Measurements from ENCODE around the gene NDUFS8.

The NDUFS8 gene

DNA sequence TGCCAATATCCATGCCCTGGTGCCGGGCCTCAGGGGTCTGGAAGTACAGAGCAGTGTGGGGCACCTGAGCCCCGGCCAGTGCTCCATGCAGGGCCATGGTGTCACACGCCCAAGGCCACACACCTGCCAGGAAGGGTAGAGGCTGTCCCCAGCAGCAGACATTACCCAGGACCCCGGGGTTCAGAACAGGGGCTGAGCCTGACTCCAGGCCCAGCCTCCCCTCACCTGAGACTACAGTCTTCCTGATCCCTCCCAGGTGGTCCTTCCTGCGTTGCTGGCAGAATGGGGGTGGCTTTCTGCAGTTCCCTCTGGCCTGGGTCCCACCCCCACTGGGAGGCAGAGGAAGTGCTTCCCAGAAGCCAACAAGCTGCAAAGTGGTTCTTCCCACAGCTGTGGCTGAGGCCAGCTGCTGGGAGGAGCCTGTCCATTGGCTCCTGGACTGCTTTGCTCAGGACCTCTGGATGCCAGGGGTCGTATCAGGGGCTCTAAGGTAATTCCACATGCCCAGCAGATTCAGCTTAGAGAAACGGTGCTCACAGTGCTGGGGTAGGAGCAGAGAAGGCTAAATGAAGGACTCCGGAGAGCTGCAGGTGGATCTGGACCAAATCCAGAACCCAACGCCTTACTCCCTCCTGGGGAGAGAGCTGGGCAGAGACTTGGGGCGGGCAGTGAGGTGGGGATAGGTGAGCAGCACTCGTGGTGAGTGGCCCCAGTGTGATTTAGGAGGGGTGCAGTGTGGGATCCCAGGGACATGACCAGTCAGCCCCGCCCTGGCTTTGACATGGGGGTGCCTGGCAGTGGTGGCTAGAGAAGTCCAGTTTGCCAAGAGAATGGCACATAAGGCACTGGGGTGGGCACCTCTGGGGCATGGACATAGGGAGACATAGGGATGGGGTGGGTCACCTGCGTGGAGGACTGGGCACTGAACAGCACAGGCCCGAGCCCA lies 21.0 kb downstream of the NDUFS8 start:
- H3K9me3 ChIP-seq (ENCODE audit: control extremely low read depth in 1 of 5, control insufficient read depth in 4 of 5, insufficient read depth in 2 of 5, low read depth in 1 of 5, low read length in 4 of 5), result no peaks in the 10 kb centered on the region
- H3K4me3 ChIP-seq (ENCODE audit: control insufficient read depth in 1 of 7, extremely low read depth in 1 of 7, insufficient read depth in 4 of 7, low read depth in 2 of 7, low read length in 6 of 7), result no peak overlapping the region
- ChIA-PET CTCF (interaction anchor here (1.1 to 1.6 kb wide), 2 partner anchors 11 to 14 kb away, joined by 3 to 5 read pairs; no protein-coding TSS in a partner anchor), POLR2A (interaction anchor here (0.8 kb wide), 1 partner anchor 14 kb away, joined by 4 read pairs; no protein-coding TSS in a partner anchor)
- H3K27ac ChIP-seq (ENCODE audit: insufficient read depth in 1 of 2, low read depth in 1 of 2, low read length in 2 of 2, poor library complexity in 1 of 2, severe bottlenecking in 2 of 2), result no peak overlapping the region
- H3K36me3 ChIP-seq (ENCODE audit: control insufficient read depth in 4 of 4, insufficient read depth in 4 of 4, low read length in 3 of 4), result peaks cover 0 to 73% (median 40%) of the 10 kb centered on the region in 4 experiments
- no peak for DNase-seq
- WGBS (ENCODE audit: insufficient coverage), result 95% methylated on average over 13 of the region's 14 CpGs
- H3K4me1 ChIP-seq (ENCODE audit: control extremely low read depth in 1 of 4, control insufficient read depth in 4 of 4, insufficient read depth in 4 of 4, low read length in 3 of 4), result no peaks in the 10 kb centered on the region
- H3K27me3 ChIP-seq (replicated peaks in 2 of 5; ENCODE audit: control insufficient read depth in 4 of 5, insufficient read depth in 5 of 5, low read length in 4 of 5), result no peaks in the 10 kb centered on the region

- no peak for DNase-seq
- Histone ChIP-seq H3K36me3 (ENCODE audit: control insufficient read depth in 4 of 4, insufficient read depth in 4 of 4, low read length in 3 of 4) (peaks cover 0 to 67% (median 39%) of the 10 kb centered on the region in 4 experiments), H3K9me3 (ENCODE audit: control extremely low read depth in 1 of 5, control insufficient read depth in 4 of 5, insufficient read depth in 2 of 5, low read depth in 1 of 5, low read length in 4 of 5) (no peaks in the 10 kb centered on the region), H3K27me3 (replicated peaks in 2 of 5; ENCODE audit: control insufficient read depth in 4 of 5, insufficient read depth in 5 of 5, low read length in 4 of 5) (no peaks in the 10 kb centered on the region), H3K27ac (ENCODE audit: insufficient read depth in 1 of 2, low read depth in 1 of 2, low read length in 2 of 2, poor library complexity in 1 of 2, severe bottlenecking in 2 of 2) (no peak overlapping the region), H3K4me1 (ENCODE audit: control extremely low read depth in 1 of 4, control insufficient read depth in 4 of 4, insufficient read depth in 4 of 4, low read length in 3 of 4) (no peaks in the 10 kb centered on the region), H3K4me3 (ENCODE audit: control insufficient read depth in 1 of 7, extremely low read depth in 1 of 7, insufficient read depth in 4 of 7, low read depth in 2 of 7, low read length in 6 of 7) (no peak overlapping the region)
- 97% methylated on average over 8 of the region's 15 CpGs for WGBS (ENCODE audit: insufficient coverage)
- ChIA-PET CTCF (interaction anchor here (1.1 to 1.6 kb wide), 3 partner anchors 9 to 13 kb away, joined by 3 to 5 read pairs (median 3); no protein-coding TSS in a partner anchor), POLR2A (interaction anchor here (0.8 kb wide), 1 partner anchor 15 kb away, joined by 4 read pairs; no protein-coding TSS in a partner anchor)
Observed at GRCh38 chr11:68052137-68052873, 21.8 kb downstream of the NDUFS8 start.

GRCh38 chr11:68053117-68053516 lies 22.6 kb downstream of the NDUFS8 start:
- DNase-seq, result no peak
- Histone ChIP-seq H3K27me3 (replicated peaks in 2 of 5; ENCODE audit: control insufficient read depth in 4 of 5, insufficient read depth in 5 of 5, low read length in 4 of 5) (no peaks in the 10 kb centered on the region), H3K4me1 (ENCODE audit: control extremely low read depth in 1 of 4, control insufficient read depth in 4 of 4, insufficient read depth in 4 of 4, low read length in 3 of 4) (no peaks in the 10 kb centered on the region), H3K27ac (ENCODE audit: insufficient read depth in 1 of 2, low read depth in 1 of 2, low read length in 2 of 2, poor library complexity in 1 of 2, severe bottlenecking in 2 of 2) (no peak overlapping the region), H3K9me3 (ENCODE audit: control extremely low read depth in 1 of 5, control insufficient read depth in 4 of 5, insufficient read depth in 2 of 5, low read depth in 1 of 5, low read length in 4 of 5) (no peaks in the 10 kb centered on the region), H3K4me3 (ENCODE audit: control insufficient read depth in 1 of 7, extremely low read depth in 1 of 7, insufficient read depth in 4 of 7, low read depth in 2 of 7, low read length in 6 of 7) (no peak overlapping the region), H3K36me3 (ENCODE audit: control insufficient read depth in 4 of 4, insufficient read depth in 4 of 4, low read length in 3 of 4) (peaks cover 0 to 65% (median 39%) of the 10 kb centered on the region in 4 experiments)
- ChIA-PET CTCF (interaction anchor here (1.2 to 1.6 kb wide), 2 partner anchors 8 to 12 kb away, joined by 3 to 5 read pairs; no protein-coding TSS in a partner anchor), POLR2A (no interaction called here)
- WGBS (ENCODE audit: insufficient coverage), result 98% methylated on average over 9 of the region's 9 CpGs

GRCh38 chr11:68053981-68054812 lies 23.7 kb downstream of the NDUFS8 start:
- no peak overlapping the region for H3K27ac ChIP-seq (ENCODE audit: insufficient read depth in 1 of 2, low read depth in 1 of 2, low read length in 2 of 2, poor library complexity in 1 of 2, severe bottlenecking in 2 of 2)
- H3K4me3 ChIP-seq (ENCODE audit: control insufficient read depth in 1 of 7, extremely low read depth in 1 of 7, insufficient read depth in 4 of 7, low read depth in 2 of 7, low read length in 6 of 7), result no peak overlapping the region
- CTCF ChIA-PET, result interaction anchor here (1.1 to 1.6 kb wide), 2 partner anchors 11 to 46 kb away, joined by 3 read pairs; no protein-coding TSS in a partner anchor
- POLR2A ChIA-PET, result no interaction called here
- DNase-seq, result no peak
- H3K4me1 ChIP-seq (ENCODE audit: control extremely low read depth in 1 of 4, control insufficient read depth in 4 of 4, insufficient read depth in 4 of 4, low read length in 3 of 4), result no peaks in the 10 kb centered on the region
- peaks cover 2 to 62% (median 36%) of the 10 kb centered on the region in 4 experiments for H3K36me3 ChIP-seq (ENCODE audit: control insufficient read depth in 4 of 4, insufficient read depth in 4 of 4, low read length in 3 of 4)
- WGBS (ENCODE audit: insufficient coverage), result 98% methylated on average over 4 of the region's 11 CpGs
- no peaks in the 10 kb centered on the region for H3K9me3 ChIP-seq (ENCODE audit: control extremely low read depth in 1 of 5, control insufficient read depth in 4 of 5, insufficient read depth in 2 of 5, low read depth in 1 of 5, low read length in 4 of 5)
- H3K27me3 ChIP-seq (replicated peaks in 2 of 5; ENCODE audit: control insufficient read depth in 4 of 5, insufficient read depth in 5 of 5, low read length in 4 of 5), result no peaks in the 10 kb centered on the region

GRCh38 chr11:68056317-68057285 lies 26.1 kb downstream of the NDUFS8 start:
- CTCF ChIA-PET, result no interaction called here
- Histone ChIP-seq H3K4me3 (ENCODE audit: control insufficient read depth in 1 of 7, extremely low read depth in 1 of 7, insufficient read depth in 4 of 7, low read depth in 2 of 7, low read length in 6 of 7) (no peak overlapping the region), H3K9me3 (ENCODE audit: control extremely low read depth in 1 of 5, control insufficient read depth in 4 of 5, insufficient read depth in 2 of 5, low read depth in 1 of 5, low read length in 4 of 5) (no peaks in the 10 kb centered on the region), H3K36me3 (ENCODE audit: control insufficient read depth in 4 of 4, insufficient read depth in 4 of 4, low read length in 3 of 4) (peaks cover 8 to 52% (median 26%) of the 10 kb centered on the region in 4 experiments), H3K27ac (ENCODE audit: insufficient read depth in 1 of 2, low read depth in 1 of 2, low read length in 2 of 2, poor library complexity in 1 of 2, severe bottlenecking in 2 of 2) (no peak overlapping the region), H3K4me1 (ENCODE audit: control extremely low read depth in 1 of 4, control insufficient read depth in 4 of 4, insufficient read depth in 4 of 4, low read length in 3 of 4) (no peaks in the 10 kb centered on the region), H3K27me3 (replicated peaks in 2 of 5; ENCODE audit: control insufficient read depth in 4 of 5, insufficient read depth in 5 of 5, low read length in 4 of 5) (no peaks in the 10 kb centered on the region)
- POLR2A ChIA-PET, result interaction anchor here (0.6 kb wide), 3 partner anchors 13 to 141 kb away, joined by 3 read pairs; no protein-coding TSS in a partner anchor
- no peak for DNase-seq
- WGBS (ENCODE audit: insufficient coverage), result 98% methylated on average over 8 of the region's 12 CpGs

- H3K27ac ChIP-seq (ENCODE audit: insufficient read depth in 1 of 2, low read depth in 1 of 2, low read length in 2 of 2, poor library complexity in 1 of 2, severe bottlenecking in 2 of 2), result no peak overlapping the region
- CTCF ChIA-PET, result no interaction called here
- POLR2A ChIA-PET, result no interaction called here
- no peaks in the 10 kb centered on the region for H3K9me3 ChIP-seq (ENCODE audit: control extremely low read depth in 1 of 5, control insufficient read depth in 4 of 5, insufficient read depth in 2 of 5, low read depth in 1 of 5, low read length in 4 of 5)
- H3K4me3 ChIP-seq (ENCODE audit: control insufficient read depth in 1 of 7, extremely low read depth in 1 of 7, insufficient read depth in 4 of 7, low read depth in 2 of 7, low read length in 6 of 7), result no peak overlapping the region
- DNase-seq, result no peak
- no peaks in the 10 kb centered on the region for H3K27me3 ChIP-seq (replicated peaks in 2 of 5; ENCODE audit: control insufficient read depth in 4 of 5, insufficient read depth in 5 of 5, low read length in 4 of 5)
- H3K4me1 ChIP-seq (ENCODE audit: control extremely low read depth in 1 of 4, control insufficient read depth in 4 of 4, insufficient read depth in 4 of 4, low read length in 3 of 4), result no peaks in the 10 kb centered on the region
- 92% methylated on average over 1 of the region's 4 CpGs for WGBS (ENCODE audit: insufficient coverage)
- peaks cover 10 to 52% (median 28%) of the 10 kb centered on the region in 4 experiments for H3K36me3 ChIP-seq (ENCODE audit: control insufficient read depth in 4 of 4, insufficient read depth in 4 of 4, low read length in 3 of 4)
Observed at GRCh38 chr11:68057807-68058206, 27.3 kb downstream of the NDUFS8 start.

Data from common myeloid progenitor, CD34-positive (primary cell).